Dendritic cell treated with granulocyte-macrophage colony-stimulating factor and Interleukin-4, amounts not matched to agents 40 ng/mL and 50 ng/mL, for 4 days (primary cell): ENCODE data around the gene SGIP1.

Experiments used
- H3K27ac Mint-ChIP-seq: one replicate; pipeline ENCODE4 v1.8.0; 2022; ENCODE audit warnings: mild to moderate bottlenecking, mixed read lengths
- H3K27me3 Mint-ChIP-seq: one replicate; pipeline ENCODE4 v1.8.0; 2022; ENCODE audit warnings: mild to moderate bottlenecking, mixed read lengths
- H3K36me3 Mint-ChIP-seq: one replicate; pipeline ENCODE4 v1.8.0; 2022; ENCODE audit warnings: low read depth, mixed read lengths
- H3K4me1 Mint-ChIP-seq: one replicate; pipeline ENCODE4 v1.8.0; 2022; ENCODE audit warnings: low read depth, mixed read lengths
- H3K4me3 Mint-ChIP-seq: one replicate; pipeline ENCODE4 v1.8.0; 2022; ENCODE audit warnings: mild to moderate bottlenecking, moderate library complexity, mixed read lengths
- H3K9me3 Mint-ChIP-seq: one replicate; pipeline ENCODE4 v1.8.0; 2022; ENCODE audit warnings: mixed read lengths
- intact Hi-C: fragments of 100-400 bp; cut with micrococcal nuclease; formaldehyde crosslinking; loops from one replicate; pipeline ENCODE4 v1.15.0; 2022

The SGIP1 gene

GRCh38 chr1:66505671-66506392, 28.1 kb upstream of the SGIP1 start:
- H3K9me3 Mint-ChIP-seq: no peaks in the 10 kb centered on the region
- intact Hi-C loops: no loop called here
- H3K4me3 Mint-ChIP-seq: no peak overlapping the region
- no peaks in the 10 kb centered on the region for H3K36me3 Mint-ChIP-seq
- no peak overlapping the region for H3K27ac Mint-ChIP-seq
- H3K4me1 Mint-ChIP-seq: no peaks in the 10 kb centered on the region
- peaks cover 1% of the 10 kb centered on the region for H3K27me3 Mint-ChIP-seq

- no peak overlapping the region for H3K4me3 Mint-ChIP-seq
- no peaks in the 10 kb centered on the region for H3K9me3 Mint-ChIP-seq
- H3K36me3 Mint-ChIP-seq: no peaks in the 10 kb centered on the region
- no peak overlapping the region for H3K27ac Mint-ChIP-seq
- H3K4me1 Mint-ChIP-seq: no peaks in the 10 kb centered on the region
- intact Hi-C loops: no loop called here
- H3K27me3 Mint-ChIP-seq: peaks cover 1% of the 10 kb centered on the region
These were observed 27.6 kb upstream of the SGIP1 start for GRCh38 chr1:66506393-66506687.

GRCh38 chr1:66506991-66507390, 27.0 kb upstream of the SGIP1 start:
- intact Hi-C loops: no loop called here
- H3K4me1 Mint-ChIP-seq: no peaks in the 10 kb centered on the region
- no peaks in the 10 kb centered on the region for H3K9me3 Mint-ChIP-seq
- peaks cover 1% of the 10 kb centered on the region for H3K27me3 Mint-ChIP-seq
- H3K36me3 Mint-ChIP-seq: no peaks in the 10 kb centered on the region
- H3K27ac Mint-ChIP-seq: no peak overlapping the region
- H3K4me3 Mint-ChIP-seq: no peak overlapping the region

- H3K9me3 Mint-ChIP-seq: peaks cover 9% of the 10 kb centered on the region
- peaks cover 1% of the 10 kb centered on the region for H3K27me3 Mint-ChIP-seq
- H3K36me3 Mint-ChIP-seq: no peaks in the 10 kb centered on the region
- H3K4me3 Mint-ChIP-seq: no peak overlapping the region
- intact Hi-C loops: no loop called here
- H3K4me1 Mint-ChIP-seq: no peaks in the 10 kb centered on the region
- no peak overlapping the region for H3K27ac Mint-ChIP-seq
These were observed 23.5 kb upstream of the SGIP1 start for GRCh38 chr1:66510407-66510806.

GRCh38 chr1:66511118-66511517, 22.8 kb upstream of the SGIP1 start:
- intact Hi-C loops: no loop called here
- peaks cover 9% of the 10 kb centered on the region for H3K9me3 Mint-ChIP-seq
- no peak overlapping the region for H3K27ac Mint-ChIP-seq
- no peaks in the 10 kb centered on the region for H3K4me1 Mint-ChIP-seq
- no peaks in the 10 kb centered on the region for H3K36me3 Mint-ChIP-seq
- H3K27me3 Mint-ChIP-seq: peaks cover 1% of the 10 kb centered on the region
- no peak overlapping the region for H3K4me3 Mint-ChIP-seq

GRCh38 chr1:66517959-66518358, 16.0 kb upstream of the SGIP1 start:
- Mint-ChIP-seq H3K4me3 (no peak overlapping the region), H3K27ac (no peak overlapping the region), H3K36me3 (no peaks in the 10 kb centered on the region), H3K27me3 (no peaks in the 10 kb centered on the region), H3K9me3 (peaks cover 9% of the 10 kb centered on the region), H3K4me1 (no peaks in the 10 kb centered on the region)
- intact Hi-C loops: no loop called here

- Mint-ChIP-seq H3K27me3 (no peaks in the 10 kb centered on the region), H3K9me3 (peaks cover 2% of the 10 kb centered on the region), H3K27ac (no peak overlapping the region), H3K4me3 (no peak overlapping the region), H3K4me1 (no peaks in the 10 kb centered on the region), H3K36me3 (no peaks in the 10 kb centered on the region)
- intact Hi-C loops: no loop called here
These were observed 15.3 kb upstream of the SGIP1 start for GRCh38 chr1:66518654-66519053.

GRCh38 chr1:66519992-66520391, 14.0 kb upstream of the SGIP1 start:
- no peaks in the 10 kb centered on the region for H3K27me3 Mint-ChIP-seq
- H3K36me3 Mint-ChIP-seq: no peaks in the 10 kb centered on the region
- H3K4me3 Mint-ChIP-seq: no peak overlapping the region
- H3K4me1 Mint-ChIP-seq: no peaks in the 10 kb centered on the region
- intact Hi-C loops: no loop called here
- H3K27ac Mint-ChIP-seq: no peak overlapping the region
- no peaks in the 10 kb centered on the region for H3K9me3 Mint-ChIP-seq

- H3K27me3 Mint-ChIP-seq: no peaks in the 10 kb centered on the region
- intact Hi-C loops: no loop called here
- H3K36me3 Mint-ChIP-seq: no peaks in the 10 kb centered on the region
- no peaks in the 10 kb centered on the region for H3K4me1 Mint-ChIP-seq
- no peak overlapping the region for H3K27ac Mint-ChIP-seq
- H3K9me3 Mint-ChIP-seq: no peaks in the 10 kb centered on the region
- H3K4me3 Mint-ChIP-seq: no peak overlapping the region
These were observed 13.3 kb upstream of the SGIP1 start for GRCh38 chr1:66520655-66521054.

- Mint-ChIP-seq H3K36me3 (no peaks in the 10 kb centered on the region), H3K9me3 (no peaks in the 10 kb centered on the region), H3K4me3 (no peak overlapping the region), H3K27me3 (no peaks in the 10 kb centered on the region), H3K27ac (no peak overlapping the region), H3K4me1 (no peaks in the 10 kb centered on the region)
- intact Hi-C loops: no loop called here
These were observed 12.1 kb upstream of the SGIP1 start for GRCh38 chr1:66521721-66522365.

GRCh38 chr1:66523562-66523961, 10.4 kb upstream of the SGIP1 start:
- no peak overlapping the region for H3K27ac Mint-ChIP-seq
- no peak overlapping the region for H3K4me3 Mint-ChIP-seq
- H3K4me1 Mint-ChIP-seq: no peaks in the 10 kb centered on the region
- intact Hi-C loops: no loop called here
- no peaks in the 10 kb centered on the region for H3K36me3 Mint-ChIP-seq
- no peaks in the 10 kb centered on the region for H3K27me3 Mint-ChIP-seq
- no peaks in the 10 kb centered on the region for H3K9me3 Mint-ChIP-seq

- H3K36me3 Mint-ChIP-seq: no peaks in the 10 kb centered on the region
- H3K4me1 Mint-ChIP-seq: no peaks in the 10 kb centered on the region
- H3K27me3 Mint-ChIP-seq: no peaks in the 10 kb centered on the region
- intact Hi-C loops: no loop called here
- H3K9me3 Mint-ChIP-seq: no peaks in the 10 kb centered on the region
- H3K27ac Mint-ChIP-seq: no peak overlapping the region
- H3K4me3 Mint-ChIP-seq: no peak overlapping the region
These were observed 8.9 kb upstream of the SGIP1 start for GRCh38 chr1:66525086-66525485.

GRCh38 chr1:66526036-66526435, 7.9 kb upstream of the SGIP1 start:
- Mint-ChIP-seq H3K4me3 (no peak overlapping the region), H3K9me3 (no peaks in the 10 kb centered on the region), H3K4me1 (no peaks in the 10 kb centered on the region), H3K27me3 (no peaks in the 10 kb centered on the region), H3K27ac (no peak overlapping the region), H3K36me3 (no peaks in the 10 kb centered on the region)
- intact Hi-C loops: no loop called here

- intact Hi-C loops: no loop called here
- no peaks in the 10 kb centered on the region for H3K4me1 Mint-ChIP-seq
- H3K9me3 Mint-ChIP-seq: no peaks in the 10 kb centered on the region
- peaks cover 6% of the 10 kb centered on the region for H3K27me3 Mint-ChIP-seq
- H3K36me3 Mint-ChIP-seq: no peaks in the 10 kb centered on the region
- H3K4me3 Mint-ChIP-seq: no peak overlapping the region
- no peak overlapping the region for H3K27ac Mint-ChIP-seq
These were observed 7.0 kb upstream of the SGIP1 start for GRCh38 chr1:66526991-66527390.

- Mint-ChIP-seq H3K27ac (no peak overlapping the region), H3K27me3 (peaks cover 11% of the 10 kb centered on the region), H3K4me1 (peaks cover 4% of the 10 kb centered on the region), H3K36me3 (no peaks in the 10 kb centered on the region), H3K4me3 (no peak overlapping the region), H3K9me3 (no peaks in the 10 kb centered on the region)
- intact Hi-C loops: no loop called here
These were observed 6.3 kb upstream of the SGIP1 start for GRCh38 chr1:66527686-66528085.
